Upper lobe of left lung (tissue), 6 donors: ENCODE measurements around the gene NR1I2. TPM values are rescaled to one million over a fixed set of nuclear protein-coding genes. Genes with fewer than 3 reads are reported as not detected.
A peak's percentile ranks its signal among the peaks of the same experiment; 100 is the strongest.

Experiments used
- ATAC-seq, 2 donors: fragments of 200-7000 bp; cut with Tn5 transposase; one replicate each; pipeline ENCODE4 v1.9.1; 2022; ENCODE audit warnings: mild to moderate bottlenecking in 2 of 2, moderate library complexity in 2 of 2; ENCODE audit not compliant: low FRiP score in 2 of 2
- DNase-seq, 2 donors: peaks; one replicate each; pipeline ENCODE4 v3.0.0-alpha.2; 2019 to 2020
- H3K27ac ChIP-seq, 4 donors: fragments of 200-600 bp; sonication (generic); one replicate each; pipeline ENCODE4 v1.5.1; 2016 to 2019
- H3K27me3 ChIP-seq, 4 donors: fragments of 200-600 bp; sonication (generic); one replicate each; pipeline ENCODE4 v1.5.1; 2017 to 2019
- H3K36me3 ChIP-seq, 4 donors: fragments of 200-600 bp; sonication (generic); one replicate each; pipeline ENCODE4 v1.5.1; 2016 to 2019
- H3K4me1 ChIP-seq, 4 donors: fragments of 200-600 bp; sonication (generic); one replicate each; pipeline ENCODE4 v1.5.1; 2018 to 2019
- H3K4me3 ChIP-seq, 4 donors: fragments of 200-600 bp; sonication (generic); one replicate each; pipeline ENCODE4 v1.5.1; 2017 to 2019; ENCODE audit warnings: mild to moderate bottlenecking in 2 of 4, moderate library complexity in 1 of 4
- H3K9me3 ChIP-seq, 4 donors: fragments of 200-600 bp; sonication (generic); one replicate each; pipeline ENCODE4 v1.5.1; 2018 to 2019
- EP300 ChIP-seq, 4 donors: sonication (generic); formaldehyde crosslinking; IDR thresholded peaks; one replicate each; pipeline ENCODE4 v1.5.1; 2017; ENCODE audit warnings: antibody characterized with exemption in 4 of 4, control low read depth in 2 of 4
- POLR2A ChIP-seq, 4 donors: fragments of 450-650 bp; IDR thresholded peaks; one replicate each; pipeline ENCODE4 v1.5.1; 2016 to 2017; ENCODE audit warnings: antibody characterized with exemption in 4 of 4, mild to moderate bottlenecking in 2 of 4
- POLR2AphosphoS5 ChIP-seq, 2 donors: sonication (generic); formaldehyde crosslinking; IDR thresholded peaks; one replicate each; pipeline ENCODE4 v1.5.1; 2017; ENCODE audit warnings: antibody characterized with exemption in 2 of 2
- WGBS, 2 donors: methylation state at CpG; one replicate each; pipeline ENCODE4 v1.1.5; 2017 to 2018; 5-methylcytosine and 5-hydroxymethylcytosine counted together
- total RNA-seq, 6 donors: library from RNA; depleted of rRNA in 4 of 6; stranded (reverse); fragments of >200 nt in 4 of 6; gene quantifications; one replicate each; pipeline versions ENCODE4 v1.1.0 to v1.2.1, GENCODE V29; 2016 to 2021
- TF ChIP-seq, protein P1 (sequence below), 6 experiments: fragments of 450-650 bp in 4 of 6; fragments of 200-600 bp in 2 of 6; sonication (generic) in 2 of 6; IDR thresholded peaks; one replicate each; pipeline ENCODE4 v1.5.1; 2016 to 2019; ENCODE audit warnings: antibody characterized with exemption in 6 of 6
- donor health status: DM: no; HTN: no; CAD: no; lungs with moderate emphysema.
- donor health status: DM: no; HTN: yes; CAD: no; lungs with severe emphysema.

The NR1I2 gene
- total RNA-seq, 6 donors from 2014 or later = 0.22 to 0.46 (median 0.39) TPM; not detected in 2

DNA sequence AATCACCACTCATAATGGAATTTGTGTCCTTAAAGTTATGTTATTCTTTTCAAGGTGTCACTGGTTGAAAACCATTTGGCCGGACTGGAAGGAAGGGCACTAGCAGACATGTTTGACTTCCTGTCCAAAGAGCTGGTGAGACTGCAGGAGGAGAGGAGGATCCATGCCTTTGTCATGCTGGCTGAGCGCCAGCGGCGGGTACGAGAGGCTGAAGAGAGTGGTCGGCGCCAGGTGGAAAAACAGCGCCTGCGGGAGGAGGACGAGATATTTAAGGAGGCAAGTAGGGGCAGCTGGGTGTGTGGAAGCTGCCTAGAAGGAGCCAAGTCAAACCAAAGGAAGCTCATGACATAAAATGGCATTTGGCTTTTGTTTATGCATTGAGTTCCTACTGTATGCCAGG is 38.0 kb upstream of the NR1I2 start:
- no peaks in the 10 kb centered on the region for H3K9me3 ChIP-seq
- ATAC-seq (no peak), DNase-seq (peak in 1 of 2 donors; percentile 24)
- H3K4me1 ChIP-seq = no peaks in the 10 kb centered on the region
- TF ChIP-seq, protein P1, sequence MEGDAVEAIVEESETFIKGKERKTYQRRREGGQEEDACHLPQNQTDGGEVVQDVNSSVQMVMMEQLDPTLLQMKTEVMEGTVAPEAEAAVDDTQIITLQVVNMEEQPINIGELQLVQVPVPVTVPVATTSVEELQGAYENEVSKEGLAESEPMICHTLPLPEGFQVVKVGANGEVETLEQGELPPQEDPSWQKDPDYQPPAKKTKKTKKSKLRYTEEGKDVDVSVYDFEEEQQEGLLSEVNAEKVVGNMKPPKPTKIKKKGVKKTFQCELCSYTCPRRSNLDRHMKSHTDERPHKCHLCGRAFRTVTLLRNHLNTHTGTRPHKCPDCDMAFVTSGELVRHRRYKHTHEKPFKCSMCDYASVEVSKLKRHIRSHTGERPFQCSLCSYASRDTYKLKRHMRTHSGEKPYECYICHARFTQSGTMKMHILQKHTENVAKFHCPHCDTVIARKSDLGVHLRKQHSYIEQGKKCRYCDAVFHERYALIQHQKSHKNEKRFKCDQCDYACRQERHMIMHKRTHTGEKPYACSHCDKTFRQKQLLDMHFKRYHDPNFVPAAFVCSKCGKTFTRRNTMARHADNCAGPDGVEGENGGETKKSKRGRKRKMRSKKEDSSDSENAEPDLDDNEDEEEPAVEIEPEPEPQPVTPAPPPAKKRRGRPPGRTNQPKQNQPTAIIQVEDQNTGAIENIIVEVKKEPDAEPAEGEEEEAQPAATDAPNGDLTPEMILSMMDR (IDR thresholded peaks at IDR 0.05) = no peak
- TF ChIP-seq POLR2AphosphoS5 (IDR thresholded peaks at IDR 0.05) (no peak), EP300 (IDR thresholded peaks at IDR 0.05) (no peak), POLR2A (IDR thresholded peaks at IDR 0.05) (no peak)
- no peaks in the 10 kb centered on the region for H3K27me3 ChIP-seq
- H3K36me3 ChIP-seq = no peaks in the 10 kb centered on the region
- H3K27ac ChIP-seq = no peak overlapping the region
- 87 to 93% methylated on average over 10 of the region's 10 CpGs for WGBS, 2 donors
- H3K4me3 ChIP-seq = no peak overlapping the region

DNA sequence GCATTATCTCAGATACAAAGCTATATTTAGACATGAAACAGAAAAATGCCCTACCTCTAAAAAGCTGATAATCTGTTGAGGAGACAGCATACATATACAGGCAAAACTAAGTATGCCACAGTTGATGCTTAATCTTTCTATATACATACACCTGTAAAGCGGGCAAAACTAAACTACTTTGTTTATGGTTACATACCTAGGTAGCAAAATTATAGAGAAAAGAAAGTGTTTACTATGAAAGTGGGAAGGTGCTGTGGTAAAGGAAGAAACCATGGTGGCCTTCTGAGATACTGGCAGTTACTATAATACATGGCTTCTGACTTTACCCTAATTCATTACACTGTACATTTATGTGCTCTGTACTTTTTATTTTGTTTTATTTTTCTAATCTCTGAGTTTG is 36.0 kb upstream of the NR1I2 start:
- H3K9me3 ChIP-seq = no peaks in the 10 kb centered on the region
- no peak for DNase-seq

DNA sequence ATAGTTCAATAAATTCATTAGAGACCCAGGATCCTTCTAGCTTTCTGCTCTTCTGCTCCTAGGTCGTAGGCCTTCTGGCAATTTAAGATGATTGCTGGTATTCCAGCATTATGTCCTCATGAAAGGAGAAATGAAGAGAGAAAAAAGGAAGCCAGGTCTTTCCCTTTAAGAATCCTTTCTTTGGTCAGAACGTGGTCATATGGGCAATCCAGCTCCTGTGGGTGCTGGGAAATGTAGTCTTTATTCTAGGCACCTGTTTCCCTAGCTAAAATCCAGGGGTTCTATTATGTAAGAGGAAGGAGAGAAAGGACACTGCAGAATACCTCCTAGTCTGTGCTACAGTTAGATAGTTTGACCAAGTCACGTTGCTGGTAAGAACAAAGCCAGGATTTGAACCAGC is 35.5 kb upstream of the NR1I2 start:
- DNase-seq = no peak
- no peak overlapping the region for H3K27ac ChIP-seq
- no peaks in the 10 kb centered on the region for H3K4me1 ChIP-seq
- H3K27me3 ChIP-seq = no peaks in the 10 kb centered on the region
- H3K9me3 ChIP-seq = no peaks in the 10 kb centered on the region
- TF ChIP-seq POLR2AphosphoS5 (IDR thresholded peaks at IDR 0.05) (no peak), POLR2A (IDR thresholded peaks at IDR 0.05) (no peak), EP300 (IDR thresholded peaks at IDR 0.05) (no peak)
- TF ChIP-seq, protein P1 (IDR thresholded peaks at IDR 0.05) = no peak
- ATAC-seq = no peak
- peaks cover 0 to 3% (median 0%) of the 10 kb centered on the region in 4 donors for H3K36me3 ChIP-seq
- WGBS, 2 donors = 69 to 81% methylated on average over 3 of the region's 3 CpGs
- no peak overlapping the region for H3K4me3 ChIP-seq

More for the DNA sequence above, 36.0 kb upstream of the NR1I2 start:
- no peaks in the 10 kb centered on the region for H3K27me3 ChIP-seq
- 87 to 100% methylated on average over 1 of the region's 1 CpG for WGBS, 2 donors
- H3K36me3 ChIP-seq = no peaks in the 10 kb centered on the region
- ATAC-seq = no peak
- no peak overlapping the region for H3K27ac ChIP-seq
- no peak overlapping the region for H3K4me3 ChIP-seq
- no peaks in the 10 kb centered on the region for H3K4me1 ChIP-seq
- TF ChIP-seq EP300 (IDR thresholded peaks at IDR 0.05) (no peak), POLR2A (IDR thresholded peaks at IDR 0.05) (no peak), POLR2AphosphoS5 (IDR thresholded peaks at IDR 0.05) (no peak)
- TF ChIP-seq, protein P1 (IDR thresholded peaks at IDR 0.05) = no peak

DNA sequence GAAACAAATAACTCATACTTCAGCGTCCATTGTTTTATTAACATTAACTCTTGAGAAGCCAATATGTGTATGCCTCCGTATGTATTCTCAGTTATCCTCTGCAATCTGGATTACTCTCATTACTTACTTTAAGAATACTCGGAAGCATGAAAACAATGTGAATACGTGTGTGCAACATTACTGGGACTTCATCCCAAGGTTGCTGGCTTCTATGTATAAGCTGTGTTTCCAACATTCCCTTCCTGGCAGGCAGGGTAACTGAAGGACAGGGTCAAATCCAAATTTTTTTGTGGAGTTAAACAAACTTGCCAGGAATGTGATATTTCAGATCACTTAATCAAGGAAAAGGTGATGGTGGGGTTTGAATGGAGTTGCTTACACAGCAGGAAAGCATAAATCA is 34.5 kb upstream of the NR1I2 start:
- H3K4me1 ChIP-seq = no peaks in the 10 kb centered on the region
- DNase-seq = no peak
- ATAC-seq = no peak
- WGBS, 2 donors = 65 to 66% methylated on average over 4 of the region's 4 CpGs
- H3K4me3 ChIP-seq = no peak overlapping the region
- no peaks in the 10 kb centered on the region for H3K27me3 ChIP-seq
- no peaks in the 10 kb centered on the region for H3K9me3 ChIP-seq
- H3K36me3 ChIP-seq = peaks cover 0 to 12% (median 0%) of the 10 kb centered on the region in 4 donors
- H3K27ac ChIP-seq = no peak overlapping the region
- TF ChIP-seq POLR2A (IDR thresholded peaks at IDR 0.05) (no peak), EP300 (IDR thresholded peaks at IDR 0.05) (no peak), POLR2AphosphoS5 (IDR thresholded peaks at IDR 0.05) (no peak)
- TF ChIP-seq, protein P1 (IDR thresholded peaks at IDR 0.05) = no peak

DNA sequence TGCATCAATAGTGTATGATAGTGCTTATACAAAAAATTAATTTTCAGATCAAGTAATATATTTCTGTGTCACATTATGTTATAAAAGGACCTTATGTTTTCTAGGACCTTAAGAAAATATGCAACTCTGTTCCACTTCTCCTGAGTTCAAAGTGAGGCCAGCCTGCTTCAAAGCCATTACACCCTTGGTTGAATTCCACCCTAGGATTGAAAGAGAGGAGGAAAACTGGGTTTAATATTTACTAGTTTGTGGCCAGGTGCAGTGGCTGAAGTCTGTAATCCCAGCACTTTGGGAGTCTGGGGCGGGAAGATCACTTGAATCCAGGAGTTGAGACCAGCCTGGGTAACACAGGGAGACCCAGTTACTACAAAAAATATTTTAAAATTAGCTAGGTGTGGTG is 32.9 kb upstream of the NR1I2 start:
- no peak for TF ChIP-seq POLR2AphosphoS5 (IDR thresholded peaks at IDR 0.05)
- no peak for TF ChIP-seq POLR2A (IDR thresholded peaks at IDR 0.05)
- no peak for TF ChIP-seq EP300 (IDR thresholded peaks at IDR 0.05)
- TF ChIP-seq, protein P1 (IDR thresholded peaks at IDR 0.05) = no peak
- Histone ChIP-seq H3K4me1 (no peaks in the 10 kb centered on the region), H3K4me3 (no peak overlapping the region), H3K27me3 (no peaks in the 10 kb centered on the region), H3K27ac (no peak overlapping the region), H3K9me3 (no peaks in the 10 kb centered on the region), H3K36me3 (peaks cover 0 to 17% (median 0%) of the 10 kb centered on the region in 4 donors)
- DNase-seq = no peak
- 89 to 100% methylated on average over 1 of the region's 1 CpG for WGBS, 2 donors
- ATAC-seq = no peak
